ENCODE measurements around the gene VTCN1.

DNA sequence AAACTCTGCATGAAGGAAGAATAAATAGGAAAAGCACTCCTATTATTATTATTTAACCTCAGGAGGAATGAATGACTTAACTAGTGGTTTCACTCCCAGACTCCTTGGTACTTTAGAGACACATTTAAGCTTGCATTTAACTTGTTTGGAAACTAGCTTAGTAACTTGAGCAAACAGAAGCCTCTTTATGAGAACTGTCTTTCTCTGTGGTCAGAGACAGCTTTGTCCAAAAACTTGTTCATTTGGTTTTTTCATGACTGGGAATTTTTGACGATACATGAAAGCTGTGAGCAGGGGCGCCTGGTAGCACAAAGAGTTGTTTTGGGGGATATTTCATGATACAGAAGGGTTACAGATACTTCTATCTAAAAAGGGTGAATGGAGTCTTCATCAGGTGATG is 33.6 kb upstream of the VTCN1 start:
- TF ChIP-seq, protein P1, sequence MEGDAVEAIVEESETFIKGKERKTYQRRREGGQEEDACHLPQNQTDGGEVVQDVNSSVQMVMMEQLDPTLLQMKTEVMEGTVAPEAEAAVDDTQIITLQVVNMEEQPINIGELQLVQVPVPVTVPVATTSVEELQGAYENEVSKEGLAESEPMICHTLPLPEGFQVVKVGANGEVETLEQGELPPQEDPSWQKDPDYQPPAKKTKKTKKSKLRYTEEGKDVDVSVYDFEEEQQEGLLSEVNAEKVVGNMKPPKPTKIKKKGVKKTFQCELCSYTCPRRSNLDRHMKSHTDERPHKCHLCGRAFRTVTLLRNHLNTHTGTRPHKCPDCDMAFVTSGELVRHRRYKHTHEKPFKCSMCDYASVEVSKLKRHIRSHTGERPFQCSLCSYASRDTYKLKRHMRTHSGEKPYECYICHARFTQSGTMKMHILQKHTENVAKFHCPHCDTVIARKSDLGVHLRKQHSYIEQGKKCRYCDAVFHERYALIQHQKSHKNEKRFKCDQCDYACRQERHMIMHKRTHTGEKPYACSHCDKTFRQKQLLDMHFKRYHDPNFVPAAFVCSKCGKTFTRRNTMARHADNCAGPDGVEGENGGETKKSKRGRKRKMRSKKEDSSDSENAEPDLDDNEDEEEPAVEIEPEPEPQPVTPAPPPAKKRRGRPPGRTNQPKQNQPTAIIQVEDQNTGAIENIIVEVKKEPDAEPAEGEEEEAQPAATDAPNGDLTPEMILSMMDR (IDR thresholded peaks at IDR 0.05), result no peak
- no peak for TF ChIP-seq POLR2A (IDR thresholded peaks at IDR 0.05)
